ENCODE measurements around the gene JCHAIN. TPM values are rescaled to one million over a fixed set of nuclear protein-coding genes. Genes with fewer than 3 reads are reported as not detected.
"Not testable (repeated sequence)": the region's sequence is repeated elsewhere in the genome, so short reads cannot be mapped to it uniquely, and the experiment has no call there.

JCHAIN gene
- total and polyA plus RNA-seq, 2 of the 4 experiments (the other 2 are of a cell fraction): 0.72 to 0.86 TPM

DNA sequence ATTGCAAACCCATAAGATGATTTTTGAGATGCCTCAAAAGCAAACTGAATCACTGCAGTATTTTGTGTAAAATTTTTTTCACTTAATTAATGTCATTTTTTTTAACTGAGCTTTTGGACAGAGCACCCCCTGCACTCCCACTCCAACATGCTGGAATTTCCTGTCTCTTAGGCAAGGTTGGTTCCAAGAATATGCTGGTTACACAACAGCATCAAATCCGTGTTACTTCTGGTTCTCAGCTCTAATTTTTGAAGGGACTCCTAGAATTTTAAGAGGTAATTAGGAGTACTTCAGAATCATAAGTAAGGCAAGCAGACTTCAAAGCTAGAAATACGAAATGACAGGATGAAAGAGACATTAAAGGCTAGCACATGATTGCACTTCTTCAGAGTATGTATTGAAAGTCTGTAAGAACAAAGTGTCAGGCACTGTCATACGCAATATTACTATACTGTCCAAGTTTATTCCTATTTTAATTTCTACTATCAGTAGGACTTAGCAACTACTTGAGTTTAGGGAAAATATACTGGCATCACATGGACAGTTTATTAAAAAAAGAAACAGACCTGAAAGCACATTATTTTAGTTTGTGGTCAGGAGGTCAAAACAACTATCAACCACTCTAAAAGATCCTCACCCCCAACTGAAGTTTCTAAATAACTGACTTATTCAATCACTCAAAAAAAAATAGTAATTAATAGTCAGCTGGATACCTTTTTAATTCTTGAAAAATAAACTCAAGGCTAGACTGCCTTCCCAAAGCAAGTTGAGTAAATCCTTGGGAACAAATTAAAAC lies 1.6 kb upstream of the JCHAIN start:
- Histone ChIP-seq H3K18ac (ENCODE audit: low read depth, low read length) (no peak overlapping the region), H3K9me1 (ENCODE audit: insufficient read depth, low read length) (no peaks in the 10 kb centered on the region), H3K27me3 (ENCODE audit: control insufficient read depth, insufficient read depth, low read length) (no peaks in the 10 kb centered on the region), H2BK120ac (ENCODE audit: low read depth, low read length) (no peak overlapping the region), H2AK9ac (replicated peaks; ENCODE audit: low read depth, low read length, poor library complexity) (no peak overlapping the region), H3K4me1 (ENCODE audit: control insufficient read depth, insufficient read depth, low read length) (peaks cover 2% of the 10 kb centered on the region; the same call in 1 of the 2 replicates), H2BK20ac (ENCODE audit: low read depth, low read length) (no peak overlapping the region; the same call in 1 of the 2 replicates), H2BK5ac (ENCODE audit: low read depth, low read length, poor library complexity, severe bottlenecking) (peak overlapping the region; percentile 17), H3K4ac (ENCODE audit: low read depth, low read length) (no peak overlapping the region), H3K4me3 (ENCODE audit: insufficient read depth, low read depth, low read length) (no peak overlapping the region), H3K4me2 (ENCODE audit: low read depth, low read length) (peak overlapping the region; percentile 75; the same call in 1 of the 2 replicates), H4K20me1 (ENCODE audit: insufficient read depth, low read length) (no peaks in the 10 kb centered on the region), H3K27ac (ENCODE audit: insufficient read depth, low read length) (no peak overlapping the region), H3K9ac (ENCODE audit: low read depth, low read length) (no peak overlapping the region), H3K56ac (ENCODE audit: extremely low read depth, insufficient read depth, low read length) (no peak overlapping the region), H3K9me3 (ENCODE audit: control insufficient read depth, insufficient read depth, low read length) (no peaks in the 10 kb centered on the region), H3K36me3 (ENCODE audit: control insufficient read depth, insufficient read depth, low read length) (no peaks in the 10 kb centered on the region), H2AFZ (replicated peaks; ENCODE audit: low read length, poor library complexity) (no peak overlapping the region), H4K5ac (ENCODE audit: low read depth, low read length) (no peak overlapping the region), H2BK15ac (ENCODE audit: low read depth, low read length) (no peak overlapping the region), H4K91ac (ENCODE audit: insufficient read depth, low read depth, low read length) (no peak overlapping the region), H3K79me1 (ENCODE audit: low read depth in 1 of 2, low read length in 2 of 2) (no peaks in the 10 kb centered on the region), H3K14ac (replicated peaks; ENCODE audit: low read depth, low read length) (no peak overlapping the region), H3K23ac (ENCODE audit: low read depth, low read length) (no peak overlapping the region; the same call in 1 of the 2 replicates), H2AK5ac (ENCODE audit: low read depth, low read length) (no peak overlapping the region), H4K8ac (ENCODE audit: low read depth in 2 of 2, low read length in 2 of 2) (no peak overlapping the region; a peak in 1 of 4 replicates)
- no TSS peak for BruUV-seq (replicated peaks)
- intact Hi-C loops (cut with micrococcal nuclease) (no loop called here), dilution Hi-C loops (cut with HindIII; ENCODE audit: low sequenced_read_pairs, unreplicated experiment) (no loop called here), in situ Hi-C loops (cut with MboI; ENCODE audit: low sequenced_read_pairs) (no loop called here)
- ChIA-PET POLR2A (ENCODE audit: unreplicated experiment) (interaction anchor here (0.6 to 0.7 kb wide), 4 partner anchors 26 to 653 kb away, joined by 3 to 6 read pairs (median 4); partner anchors contain the start of gene RUFY3), CTCF (interaction anchor here (0.5 to 0.6 kb wide), 2 partner anchors 342 to 456 kb away, joined by 3 to 4 read pairs; no protein-coding TSS in a partner anchor)
- no CpG with 5 or more reads among the region's 3 CpGs for WGBS, 2 experiments (ENCODE audit: extremely low coverage in 2 of 2, insufficient read length in 1 of 2)
- DNase-seq: peak; percentile 45
- ATAC-seq (ENCODE audit: low read depth): peak; percentile 65
- peak; percentile 63 for TF ChIP-seq CEBPB (IDR thresholded peaks at IDR 0.05; ENCODE audit: low read depth, low read length)
- TF ChIP-seq RAD21 (IDR thresholded peaks at IDR 0.05; ENCODE audit: low read length): no peak

DNA sequence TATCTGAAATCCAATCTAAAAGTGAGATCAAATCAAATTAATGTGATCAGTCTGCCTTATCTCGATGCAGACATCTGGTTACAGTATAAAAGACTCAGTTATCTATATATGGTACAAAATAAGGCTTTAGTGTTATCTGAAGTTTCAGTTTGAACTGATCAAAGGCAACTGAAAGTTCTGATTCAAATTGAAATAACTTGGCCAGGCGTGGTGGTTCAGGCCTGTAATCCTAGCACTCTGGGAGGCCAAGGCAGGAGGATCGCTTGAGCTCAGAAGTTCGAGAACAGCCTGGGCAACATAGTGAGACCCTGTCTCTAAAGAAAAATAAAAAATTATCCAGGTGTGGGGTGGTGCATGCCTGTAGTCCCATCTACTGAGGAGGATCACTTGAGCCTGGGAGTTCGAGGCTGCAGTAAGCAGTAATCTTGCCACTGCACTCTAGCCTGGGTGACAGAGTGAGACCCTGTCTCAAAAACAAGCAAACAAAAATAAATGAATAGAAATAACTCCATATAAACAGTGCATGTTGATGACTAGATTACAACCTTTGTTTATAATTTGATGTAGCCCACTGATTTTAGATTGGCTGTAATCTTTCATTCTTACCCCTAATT lies 4.9 kb downstream of the JCHAIN start:
- dilution Hi-C loops (cut with HindIII; ENCODE audit: low sequenced_read_pairs, unreplicated experiment); CTCF ChIA-PET; H3K18ac ChIP-seq (ENCODE audit: low read depth, low read length); H2BK120ac ChIP-seq (ENCODE audit: low read depth, low read length); H3K9ac ChIP-seq (ENCODE audit: low read depth, low read length); H2AFZ ChIP-seq (replicated peaks; ENCODE audit: low read length, poor library complexity); H3K56ac ChIP-seq (ENCODE audit: extremely low read depth, insufficient read depth, low read length); H3K4me1 ChIP-seq (ENCODE audit: control insufficient read depth, insufficient read depth, low read length); H3K79me1 ChIP-seq (ENCODE audit: low read depth in 1 of 2, low read length in 2 of 2); POLR2A ChIA-PET (ENCODE audit: unreplicated experiment); H2BK20ac ChIP-seq (ENCODE audit: low read depth, low read length); H2BK5ac ChIP-seq (ENCODE audit: low read depth, low read length, poor library complexity, severe bottlenecking); H3K4me3 ChIP-seq (ENCODE audit: insufficient read depth, low read depth, low read length); intact Hi-C loops (cut with micrococcal nuclease); H2BK15ac ChIP-seq (ENCODE audit: low read depth, low read length); H3K36me3 ChIP-seq (ENCODE audit: control insufficient read depth, insufficient read depth, low read length); H3K23ac ChIP-seq (ENCODE audit: low read depth, low read length); ATAC-seq (ENCODE audit: low read depth); H3K9me1 ChIP-seq (ENCODE audit: insufficient read depth, low read length); H4K20me1 ChIP-seq (ENCODE audit: insufficient read depth, low read length); H4K5ac ChIP-seq (ENCODE audit: low read depth, low read length); DNase-seq; BruUV-seq (replicated peaks); H3K14ac ChIP-seq (replicated peaks; ENCODE audit: low read depth, low read length); H4K8ac ChIP-seq (ENCODE audit: low read depth in 2 of 2, low read length in 2 of 2); H3K9me3 ChIP-seq (ENCODE audit: control insufficient read depth, insufficient read depth, low read length); H2AK9ac ChIP-seq (replicated peaks; ENCODE audit: low read depth, low read length, poor library complexity); H3K4me2 ChIP-seq (ENCODE audit: low read depth, low read length); in situ Hi-C loops (cut with MboI; ENCODE audit: low sequenced_read_pairs); H3K4ac ChIP-seq (ENCODE audit: low read depth, low read length); H4K91ac ChIP-seq (ENCODE audit: insufficient read depth, low read depth, low read length); H3K27me3 ChIP-seq (ENCODE audit: control insufficient read depth, insufficient read depth, low read length); H3K27ac ChIP-seq (ENCODE audit: insufficient read depth, low read length); H2AK5ac ChIP-seq (ENCODE audit: low read depth, low read length): not testable (repeated sequence)
- no CpG with 5 or more reads among the region's 5 CpGs for WGBS, 2 experiments (ENCODE audit: extremely low coverage in 2 of 2, insufficient read length in 1 of 2)

Measured in IMR-90 (cell line).